Erythroblast (primary cell): ENCODE results near the gene SVOPL.

ENCODE experiments used
- GATA1 ChIP-seq: IDR thresholded peaks from 2 replicates; pipeline ENCODE4 v1.6.1; 2011; ENCODE audit warnings: low read depth, mild to moderate bottlenecking, control low read depth, low read length, moderate library complexity
- POLR2A ChIP-seq: IDR thresholded peaks from 2 replicates; pipeline ENCODE4 v1.6.1; 2011; ENCODE audit warnings: mild to moderate bottlenecking, low read length

- TF ChIP-seq POLR2A (no peak), GATA1 (no peak)
Measured at GRCh38 chr7:138608275-138608674, 92.9 kb downstream of the SVOPL start.
